GM23338 (cell line): ENCODE measurements around the gene ADD3. TPM values are rescaled to one million over a fixed set of nuclear protein-coding genes. Genes with fewer than 3 reads are reported as not detected.

ENCODE experiments used
- ATAC-seq: fragments of 200-7000 bp; cut with Tn5 transposase; 3 replicates; pipeline ENCODE4 v1.9.1; 2020
- DNase-seq: peaks from one replicate; pipeline ENCODE4 v3.0.0-alpha.2; 2015; ENCODE audit warnings: low spot score
- H2AFZ ChIP-seq: fragments of 200-600 bp; sonication (generic); 2 replicates; pipeline ENCODE4 v1.8.0; 2016; ENCODE audit warnings: antibody characterized with exemption, mild to moderate bottlenecking, moderate library complexity
- H3F3A ChIP-seq: fragments of 200-600 bp; sonication (generic); replicated peaks from 2 replicates; pipeline ENCODE4 v1.8.0; 2017; ENCODE audit warnings: antibody characterized with exemption, mixed run types, low read depth
- H3K27ac ChIP-seq: fragments of 200-600 bp; sonication (generic); 2 replicates; pipeline ENCODE4 v1.6.1; 2016; ENCODE audit warnings: low read depth
- H3K27me3 ChIP-seq: fragments of 200-600 bp; sonication (generic); 2 replicates; pipeline ENCODE4 v1.8.0; 2016; ENCODE audit warnings: mild to moderate bottlenecking, mixed run types, moderate library complexity; ENCODE audit not compliant: insufficient read depth
- H3K36me3 ChIP-seq: fragments of 200-600 bp; sonication (generic); 2 replicates; pipeline ENCODE4 v1.8.0; 2016; ENCODE audit warnings: mild to moderate bottlenecking; ENCODE audit not compliant: insufficient read depth
- H3K4me1 ChIP-seq: fragments of 200-600 bp; sonication (generic); 2 replicates; pipeline ENCODE4 v1.8.0; 2016; ENCODE audit warnings: mild to moderate bottlenecking, moderate library complexity; ENCODE audit not compliant: insufficient read depth
- H3K4me2 ChIP-seq: fragments of 200-600 bp; sonication (generic); 2 replicates; pipeline ENCODE4 v1.7.1; 2017; ENCODE audit warnings: mixed run types
- H3K4me3 ChIP-seq: fragments of 200-600 bp; sonication (generic); 2 replicates; pipeline ENCODE4 v1.6.1; 2016; ENCODE audit warnings: mixed run types
- H3K79me2 ChIP-seq: fragments of 200-600 bp; sonication (generic); replicated peaks from 2 replicates; pipeline ENCODE4 v1.8.0; 2017; ENCODE audit warnings: mild to moderate bottlenecking; ENCODE audit not compliant: insufficient read depth
- H3K9me2 ChIP-seq: fragments of 200-600 bp; sonication (generic); 2 replicates; pipeline ENCODE4 v1.8.0; 2017; ENCODE audit not compliant: insufficient read depth
- H4K20me1 ChIP-seq: fragments of 200-600 bp; sonication (generic); replicated peaks from 2 replicates; pipeline ENCODE4 v1.8.0; 2017; ENCODE audit warnings: mild to moderate bottlenecking; ENCODE audit not compliant: insufficient read depth
- H3K27ac Mint-ChIP-seq: 2 replicates; pipeline ENCODE4 v1.8.0; 2020; ENCODE audit warnings: inconsistent platforms, mild to moderate bottlenecking, moderate library complexity, mixed read lengths
- H3K27me3 Mint-ChIP-seq: 3 replicates; pipeline ENCODE4 v1.8.0; 2022; ENCODE audit warnings: low read depth, mild to moderate bottlenecking, moderate library complexity, mixed read lengths, inconsistent platforms; ENCODE audit not compliant: insufficient read depth, poor library complexity
- H3K36me3 Mint-ChIP-seq: 3 replicates; pipeline ENCODE4 v1.8.0; 2021; ENCODE audit warnings: low read depth, mild to moderate bottlenecking, inconsistent platforms, moderate library complexity, mixed read lengths
- H3K4me1 Mint-ChIP-seq: 3 replicates; pipeline ENCODE4 v1.8.0; 2020; ENCODE audit warnings: mild to moderate bottlenecking, inconsistent platforms, mixed read lengths
- H3K4me3 Mint-ChIP-seq: 3 replicates; pipeline ENCODE4 v1.8.0; 2021; ENCODE audit warnings: moderate library complexity, mild to moderate bottlenecking, inconsistent platforms, mixed read lengths
- H3K9me3 Mint-ChIP-seq: 3 replicates; pipeline ENCODE4 v1.8.0; 2020; ENCODE audit warnings: moderate library complexity, mild to moderate bottlenecking, inconsistent platforms, mixed read lengths
- CREB1 ChIP-seq: fragments of 250-450 bp; sonication (Bioruptor Pico); IDR thresholded peaks from 2 replicates; pipeline ENCODE4 v1.5.0; 2020; ENCODE audit warnings: low read depth, mild to moderate bottlenecking, moderate library complexity
- CTCF ChIP-seq, 2 experiments: fragments of 200-600 bp in 1 of 2; sonication (generic) in 1 of 2; conservative IDR thresholded peaks; 2 replicates each; pipeline versions ENCODE4 v1.5.1 to v1.6.1; 2016 to 2017; ENCODE audit warnings: antibody characterized with exemption in 2 of 2, low read depth in 2 of 2, mild to moderate bottlenecking in 2 of 2, moderate library complexity in 1 of 2
- ETS1 ChIP-seq: IDR thresholded peaks from 2 replicates; pipeline ENCODE4 v1.6.1; 2016; ENCODE audit warnings: antibody characterized with exemption
- EZH2 ChIP-seq: fragments of 200-600 bp; sonication (generic); IDR thresholded peaks from one replicate; pipeline ENCODE4 v1.8.0; 2017; ENCODE audit warnings: antibody characterized with exemption, mild to moderate bottlenecking, low read depth; ENCODE audit not compliant: unreplicated experiment
- EZH2phosphoT487 ChIP-seq: fragments of 200-600 bp; sonication (generic); IDR thresholded peaks from one replicate; pipeline ENCODE4 v1.8.1; 2018; ENCODE audit warnings: antibody characterized with exemption; ENCODE audit not compliant: unreplicated experiment
- JUNB ChIP-seq: IDR thresholded peaks from one replicate; pipeline ENCODE4 v1.6.1; 2016; ENCODE audit warnings: antibody characterized with exemption; ENCODE audit not compliant: unreplicated experiment
- NANOG ChIP-seq: IDR thresholded peaks from 2 replicates; pipeline ENCODE4 v1.6.1; 2016; ENCODE audit warnings: antibody characterized with exemption, borderline replicate concordance
- POLR2AphosphoS5 ChIP-seq: IDR thresholded peaks from 2 replicates; pipeline ENCODE4 v1.6.1; 2016; ENCODE audit warnings: antibody characterized with exemption, low read depth
- REST ChIP-seq: IDR thresholded peaks from one replicate; pipeline ENCODE4 v1.6.1; 2018; ENCODE audit warnings: antibody characterized with exemption; ENCODE audit not compliant: unreplicated experiment
- STAT1 ChIP-seq: IDR thresholded peaks from one replicate; pipeline ENCODE4 v1.6.1; 2016; ENCODE audit warnings: antibody characterized with exemption; ENCODE audit not compliant: unreplicated experiment
- ZNF114 ChIP-seq: fragments of 250-450 bp; sonication (Bioruptor Pico); IDR thresholded peaks from 2 replicates; pipeline ENCODE4 v1.5.0; 2020; ENCODE audit warnings: mild to moderate bottlenecking, moderate library complexity
- ZNF331 ChIP-seq: fragments of 250-450 bp; sonication (Bioruptor Pico); IDR thresholded peaks from 2 replicates; pipeline ENCODE4 v1.5.0; 2020; ENCODE audit warnings: low read depth, mild to moderate bottlenecking, moderate library complexity
- ZNF462 ChIP-seq: fragments of 250-450 bp; sonication (Bioruptor Pico); IDR thresholded peaks from 2 replicates; pipeline ENCODE4 v1.5.0; 2020; ENCODE audit warnings: mild to moderate bottlenecking, moderate library complexity
- polyA plus RNA-seq: library from polyadenylated mRNA; unstranded; fragments of >200 nt; fragmentation: Nextera tagmentation; extraction: Ambion mirVana; gene quantifications from 2 replicates; pipeline ENCODE4 v1.2.1, GENCODE V29; 2016
- total RNA-seq: library from RNA; depleted of rRNA; stranded (reverse); fragments of >200 nt; shearing (Covaris generic); gene quantifications from 2 replicates; pipeline ENCODE4 v1.2.3, GENCODE V29; 2014

Gene ADD3
- total and polyA plus RNA-seq, 2 experiments from 2014 or later: 68.5 to 767 TPM

- Mint-ChIP-seq H3K27me3 (no peaks in the 10 kb centered on the region), H3K4me3 (no peak overlapping the region), H3K36me3 (no peaks in the 10 kb centered on the region), H3K27ac (no peak overlapping the region), H3K9me3 (no peaks in the 10 kb centered on the region), H3K4me1 (peaks cover under 1% of the 10 kb centered on the region; the same call in 2 of the 3 replicates)
- no peaks in the 10 kb centered on the region for H3K9me2 ChIP-seq
- no peaks in the 10 kb centered on the region for H3K79me2 ChIP-seq
- H4K20me1 ChIP-seq: no peaks in the 10 kb centered on the region
- peaks cover 4% of the 10 kb centered on the region; the same call in 1 of the 2 replicates for H3K4me1 ChIP-seq
- H3K4me3 ChIP-seq: no peak overlapping the region
- H3K27ac ChIP-seq: no peak overlapping the region
- no peaks in the 10 kb centered on the region for H3F3A ChIP-seq
- no peak overlapping the region for H2AFZ ChIP-seq
- ATAC-seq (no peak), DNase-seq (no peak)
- no peaks in the 10 kb centered on the region for H3K36me3 ChIP-seq
- H3K27me3 ChIP-seq: no peaks in the 10 kb centered on the region
- no peak for TF ChIP-seq CREB1 (CRISPR knock-in tag)
- TF ChIP-seq EZH2phosphoT487: no peak
- no peak for TF ChIP-seq POLR2AphosphoS5
- TF ChIP-seq ZNF331 (CRISPR knock-in tag): no peak
- no peak for TF ChIP-seq CTCF (conservative IDR thresholded peaks at IDR 0.05; ENCODE audit: low read depth in 2 of 2)
- no peak for TF ChIP-seq JUNB
- TF ChIP-seq ZNF462 (CRISPR knock-in tag): no peak
- no peak for TF ChIP-seq EZH2
- no peak for TF ChIP-seq ETS1
- no peak for TF ChIP-seq NANOG
- TF ChIP-seq REST: no peak
- TF ChIP-seq ZNF114 (CRISPR knock-in tag): no peak
- no peak for TF ChIP-seq STAT1
- no peak overlapping the region for H3K4me2 ChIP-seq
Observed at GRCh38 chr10:109992485-109992884, 15.3 kb upstream of the ADD3 start.
